ENCODE measurements around the gene TTC24. TPM values are rescaled to one million over a fixed set of nuclear protein-coding genes. Genes with fewer than 3 reads are reported as not detected.

The TTC24 gene
- total and polyA plus RNA-seq, 10 of the 15 experiments (the other 5 are each of a cell fraction or from before 2014, with no cell fraction given) = 0.05 to 6.4 (median 2.9) TPM; not detected in 1

DNA sequence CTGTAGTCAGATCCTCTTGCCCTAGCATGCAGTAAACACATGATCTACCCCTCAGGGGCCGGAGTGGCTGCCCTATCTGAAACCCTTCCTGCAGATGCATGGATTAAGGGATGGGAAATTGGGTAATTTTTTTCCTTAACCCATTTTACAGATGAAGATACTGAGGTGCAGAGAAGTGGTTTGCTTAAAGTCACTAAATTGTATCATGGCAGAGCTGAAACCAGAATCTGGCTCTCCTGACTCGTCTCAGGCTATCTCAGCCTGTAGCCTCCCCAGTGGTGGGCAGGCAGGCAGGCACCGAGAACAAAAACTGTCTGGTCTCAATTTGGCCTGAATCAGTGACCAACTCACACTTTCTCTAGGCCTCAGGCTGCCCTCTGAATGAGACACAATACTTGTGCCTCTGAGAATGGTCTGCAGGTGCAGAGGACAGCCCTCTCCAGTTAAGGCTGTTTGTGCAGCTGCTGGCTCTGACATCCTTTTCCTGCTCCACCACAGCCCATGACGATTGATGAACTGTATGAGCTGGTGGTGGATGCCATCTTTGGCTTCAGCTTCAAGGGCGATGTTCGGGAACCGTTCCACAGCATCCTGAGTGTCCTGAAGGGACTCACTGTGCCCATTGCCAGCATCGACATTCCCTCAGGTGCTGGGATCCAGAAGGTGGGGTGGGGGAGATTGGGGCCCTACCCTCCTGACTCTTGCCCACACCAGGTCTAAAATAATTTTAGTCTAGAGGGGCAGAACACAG is 13.6 kb downstream of the TTC24 start:
- peaks cover 5% of the 10 kb centered on the region for H3K4me1 ChIP-seq (ENCODE audit: control insufficient read depth, insufficient read depth, low read length)
- 0 out of 2 replicates have a peak, but pooled peaks have one; percentile 6 for TF ChIP-seq CREB1 (IDR thresholded peaks at IDR 0.05; ENCODE audit: low read depth)
- TF ChIP-seq SP1 (IDR thresholded peaks at IDR 0.05; ENCODE audit: low read depth, low read length) = no peak
- no peaks in the 10 kb centered on the region for H3K27me3 ChIP-seq (replicated peaks in 1 of 2; ENCODE audit: control insufficient read depth in 2 of 2, insufficient read depth in 2 of 2, low read length in 1 of 2)
- POLR2A ChIA-PET = interaction anchor here (0.6 to 3.1 kb wide), 6 partner anchors 8 to 103 kb away, joined by 3 to 39 read pairs (median 7); partner anchors contain the start of gene GPATCH4
- ATAC-seq = no peak
- FAIRE-seq = no peak
- no peak for DNase-seq (ENCODE audit: low read depth, low spot score)
- 81% methylated on average over 8 of the region's 8 CpGs for WGBS (ENCODE audit: insufficient coverage, insufficient replicate concordance, low lambda C conversion rate, missing lambda C conversion rate)
- H3K4me3 ChIP-seq = no peak overlapping the region
- no peak overlapping the region for H2AFZ ChIP-seq (ENCODE audit: control insufficient read depth, low read depth, low read length)
- H3K36me3 ChIP-seq (ENCODE audit: control insufficient read depth in 2 of 2, insufficient read depth in 2 of 2, low read length in 1 of 2) = peaks cover 23 to 27% of the 10 kb centered on the region in 2 experiments; a peak in 3 of 4 replicates
- CTCF ChIA-PET = interaction anchor here (0.6 to 4.6 kb wide), 7 partner anchors 8 to 209 kb away, joined by 3 to 49 read pairs (median 4); partner anchors contain the start of genes GPATCH4 and TTC24
- H4K20me1 ChIP-seq (ENCODE audit: control insufficient read depth, insufficient read depth) = no peaks in the 10 kb centered on the region
- RAD21 ChIA-PET (ENCODE audit: unreplicated experiment) = interaction anchor here (0.7 to 1.0 kb wide), 2 partner anchors 15 to 102 kb away, joined by 3 to 5 read pairs; no protein-coding TSS in a partner anchor
- intact Hi-C loops (cut with micrococcal nuclease; ENCODE audit: unreplicated experiment) = no loop called here
- in situ Hi-C loops (cut with MboI) = no loop called here
- peaks cover 9% of the 10 kb centered on the region for H3K79me2 ChIP-seq (ENCODE audit: control insufficient read depth, insufficient read depth, low read length)
- no peak overlapping the region for H3K27ac ChIP-seq (ENCODE audit: control insufficient read depth, insufficient read depth)
- H3K9me3 ChIP-seq (replicated peaks; ENCODE audit: control insufficient read depth, insufficient read depth, low read length) = no peaks in the 10 kb centered on the region
- H3K9ac ChIP-seq (ENCODE audit: control insufficient read depth, insufficient read depth, low read length) = no peak overlapping the region
- no peak overlapping the region; the same call in 1 of the 2 replicates for H3K4me2 ChIP-seq (ENCODE audit: control insufficient read depth, insufficient read depth)
- BruUV-seq (replicated peaks) = no TSS peak
- SMC1A ChIA-PET (ENCODE audit: uncharacterized antibody, unreplicated experiment) = interaction anchor here (0.6 to 5.9 kb wide), 5 partner anchors 10 to 148 kb away, joined by 5 to 47 read pairs (median 6); partner anchors contain the start of gene GPATCH4

DNA sequence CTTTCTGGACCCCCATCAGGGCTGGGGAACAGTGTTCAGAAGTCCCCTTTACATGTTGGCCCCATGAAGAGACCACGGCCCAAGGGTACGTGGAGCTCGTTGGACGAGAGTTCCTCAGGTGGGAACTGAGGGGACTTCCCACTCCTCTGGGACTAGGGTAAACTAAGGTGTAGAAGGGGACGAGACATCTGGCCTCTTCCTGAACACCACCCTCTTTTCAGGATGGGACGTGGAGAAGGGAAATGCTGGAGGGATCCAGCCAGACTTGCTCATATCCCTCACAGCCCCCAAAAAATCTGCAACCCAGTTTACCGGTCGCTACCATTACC is 14.1 kb downstream of the TTC24 start:
- Histone ChIP-seq H4K20me1 (ENCODE audit: control insufficient read depth, insufficient read depth) (no peaks in the 10 kb centered on the region), H3K4me3 (no peak overlapping the region), H3K79me2 (ENCODE audit: control insufficient read depth, insufficient read depth, low read length) (peaks cover 9% of the 10 kb centered on the region), H3K27ac (ENCODE audit: control insufficient read depth, insufficient read depth) (no peak overlapping the region), H3K9me3 (replicated peaks; ENCODE audit: control insufficient read depth, insufficient read depth, low read length) (no peaks in the 10 kb centered on the region), H3K4me1 (ENCODE audit: control insufficient read depth, insufficient read depth, low read length) (peaks cover 5% of the 10 kb centered on the region), H2AFZ (ENCODE audit: control insufficient read depth, low read depth, low read length) (no peak overlapping the region), H3K4me2 (ENCODE audit: control insufficient read depth, insufficient read depth) (no peak overlapping the region), H3K27me3 (replicated peaks in 1 of 2; ENCODE audit: control insufficient read depth in 2 of 2, insufficient read depth in 2 of 2, low read length in 1 of 2) (no peaks in the 10 kb centered on the region), H3K36me3 (ENCODE audit: control insufficient read depth in 2 of 2, insufficient read depth in 2 of 2, low read length in 1 of 2) (peaks cover 27 to 31% of the 10 kb centered on the region in 2 experiments; a peak in 3 of 4 replicates), H3K9ac (ENCODE audit: control insufficient read depth, insufficient read depth, low read length) (no peak overlapping the region)
- SMC1A ChIA-PET (ENCODE audit: uncharacterized antibody, unreplicated experiment) = interaction anchor here (1.6 to 5.9 kb wide), 4 partner anchors 9 to 139 kb away, joined by 5 to 47 read pairs (median 14); partner anchors contain the start of gene GPATCH4
- WGBS (ENCODE audit: insufficient coverage, insufficient replicate concordance, low lambda C conversion rate, missing lambda C conversion rate) = 67% methylated on average over 8 of the region's 8 CpGs
- FAIRE-seq (no peak), DNase-seq (ENCODE audit: low read depth, low spot score) (no peak), ATAC-seq (no peak)
- TF ChIP-seq CREB1 (IDR thresholded peaks at IDR 0.05; ENCODE audit: low read depth) (no peak), CEBPZ (IDR thresholded peaks at IDR 0.05; ENCODE audit: low read depth, low read length) (no peak), SRF (IDR thresholded peaks at IDR 0.05; ENCODE audit: low read depth in 2 of 2, low read length in 2 of 2) (no peak), HSF1 (IDR thresholded peaks at IDR 0.05; ENCODE audit: low read depth, low read length) (no peak), MEF2B (IDR thresholded peaks at IDR 0.05; ENCODE audit: partially characterized antibody, poor library complexity, severe bottlenecking) (no peak), MYC (IDR thresholded peaks at IDR 0.05; ENCODE audit: insufficient read depth, insufficient read length, insufficient replicate concordance, low read length, severe bottlenecking) (no peak), BCL11A (IDR thresholded peaks at IDR 0.05; ENCODE audit: low read depth, low read length) (no peak), KLF5 (IDR thresholded peaks at IDR 0.05; ENCODE audit: partially characterized antibody) (no peak)
- BruUV-seq (replicated peaks) = no TSS peak
- intact Hi-C loops (cut with micrococcal nuclease; ENCODE audit: unreplicated experiment) = no loop called here
- RAD21 ChIA-PET (ENCODE audit: unreplicated experiment) = interaction anchor here (0.7 to 1.0 kb wide), 3 partner anchors 11 to 102 kb away, joined by 3 to 5 read pairs (median 3); no protein-coding TSS in a partner anchor
- POLR2A ChIA-PET = interaction anchor here (0.6 to 1.1 kb wide), 5 partner anchors 15 to 102 kb away, joined by 3 to 9 read pairs (median 4); partner anchors contain the start of gene MEF2D
- in situ Hi-C loops (cut with MboI) = no loop called here
- CTCF ChIA-PET = interaction anchor here (0.7 to 4.6 kb wide), 6 partner anchors 8 to 34 kb away, joined by 3 to 49 read pairs (median 6); partner anchors contain the start of genes GPATCH4 and TTC24

All from GM12878 (cell line).